Keratinocyte (primary cell): ENCODE results near the gene KIAA1210. TPM values are rescaled to one million over a fixed set of nuclear protein-coding genes. Genes with fewer than 3 reads are reported as not detected.

Source experiments
- DNase-seq: peaks from one replicate; pipeline ENCODE4 v3.0.0-alpha.2; 2011; ENCODE audit warnings: low read depth, missing footprints, low spot score
- FAIRE-seq: peaks from 2 replicates; lab custom pipeline; 2011; peaks lifted over from hg19 to GRCh38; lab: Jason Lieb, UNC
- H2AFZ ChIP-seq: 2 replicates; pipeline ENCODE4 v1.6.0; 2012; ENCODE audit warnings: low read length, control low read depth, inconsistent platforms; ENCODE audit not compliant: control insufficient read depth
- H3K27ac ChIP-seq: 2 replicates; pipeline ENCODE4 v1.5.1; 2011; ENCODE audit warnings: low read length; ENCODE audit not compliant: control insufficient read depth, insufficient read depth
- H3K27me3 ChIP-seq: 3 replicates; pipeline ENCODE4 v1.6.0; 2011; ENCODE audit warnings: low read length; ENCODE audit not compliant: control insufficient read depth, insufficient read depth; ENCODE audit errors: extremely low read depth
- H3K36me3 ChIP-seq, 2 experiments: 2 replicates in 1 of 2; 3 replicates in 1 of 2; pipeline ENCODE4 v1.5.1; 2011; ENCODE audit warnings: low read length in 2 of 2, mild to moderate bottlenecking in 1 of 2; ENCODE audit not compliant: control insufficient read depth in 2 of 2, insufficient read depth in 2 of 2; ENCODE audit errors: extremely low read depth in 1 of 2
- H3K4me1 ChIP-seq: 3 replicates; pipeline ENCODE4 v1.5.1; 2011; ENCODE audit warnings: low read length; ENCODE audit not compliant: control insufficient read depth, insufficient read depth; ENCODE audit errors: extremely low read depth
- H3K4me2 ChIP-seq: 3 replicates; pipeline ENCODE4 v1.6.0; 2011; ENCODE audit warnings: low read depth, low read length; ENCODE audit not compliant: control insufficient read depth, insufficient read depth; ENCODE audit errors: extremely low read depth
- H3K4me3 ChIP-seq, 3 experiments: fragments of 200-600 bp in 1 of 3; sonication (generic) in 1 of 3; 2 replicates in 2 of 3; 3 replicates in 1 of 3; pipeline ENCODE4 v1.5.1; 2011 to 2016; ENCODE audit warnings: low read length in 3 of 3, mild to moderate bottlenecking in 3 of 3, control low read depth in 2 of 3, inconsistent platforms in 1 of 3, low read depth in 1 of 3, mixed read lengths in 1 of 3, mixed run types in 1 of 3, moderate library complexity in 1 of 3; ENCODE audit not compliant: control insufficient read depth in 2 of 3, insufficient read depth in 2 of 3; ENCODE audit errors: extremely low read depth in 1 of 3
- H3K79me2 ChIP-seq: 2 replicates; pipeline ENCODE4 v1.6.0; 2012; ENCODE audit warnings: low read length; ENCODE audit not compliant: control insufficient read depth, insufficient read depth
- H3K9ac ChIP-seq: 3 replicates; pipeline ENCODE4 v1.6.0; 2011; ENCODE audit warnings: low read length; ENCODE audit not compliant: control insufficient read depth, insufficient read depth; ENCODE audit errors: extremely low read depth
- H3K9me1 ChIP-seq: 3 replicates; pipeline ENCODE4 v1.6.0; 2011; ENCODE audit warnings: low read length; ENCODE audit not compliant: control insufficient read depth, insufficient read depth; ENCODE audit errors: extremely low read depth
- H3K9me3 ChIP-seq: 2 replicates; pipeline ENCODE4 v1.5.1; 2012; ENCODE audit warnings: low read depth, low read length; ENCODE audit not compliant: control insufficient read depth
- H4K20me1 ChIP-seq: 3 replicates; pipeline ENCODE4 v1.6.0; 2011; ENCODE audit warnings: low read length; ENCODE audit not compliant: control insufficient read depth, insufficient read depth; ENCODE audit errors: extremely low read depth
- EZH2 ChIP-seq: IDR thresholded peaks from one replicate; pipeline ENCODE4 v1.6.1; 2012; ENCODE audit warnings: inconsistent platforms, mild to moderate bottlenecking, low read length, moderate library complexity
- dilution Hi-C: fragments of 300-500 bp; cut with MboI; formaldehyde crosslinking; loops from one replicate; pipeline ENCODE4 v1.7.0; 2020; ENCODE audit warnings: low sequenced_read_pairs; ENCODE audit not compliant: extremely low pct_ligation_motif_present
- polyA plus RNA-seq, 5 experiments: library from polyadenylated mRNA; depleted of rRNA in 3 of 5; stranded (reverse) in 3 of 5; stranded (forward) in 1 of 5; unstranded in 1 of 5; fragments of >200 nt; gene quantifications; 1 replicate in 1 of 5; 2 replicates in 3 of 5; 3 replicates in 1 of 5; pipeline versions ENCODE4 v1.2.1 to v1.2.3, GENCODE V29; 2011 to 2012; ENCODE audit warnings: missing spikeins in 2 of 5, low read depth in 1 of 5, low replicate concordance in 1 of 5
- TF ChIP-seq, protein P1 (sequence below), 3 experiments: IDR thresholded peaks in 1 of 3; conservative IDR thresholded peaks in 1 of 3; optimal IDR thresholded peaks in 1 of 3; 2 replicates in 2 of 3; 3 replicates in 1 of 3; pipeline versions ENCODE3 to v1.5.1; 2011; ENCODE audit warnings: low read length in 3 of 3, mild to moderate bottlenecking in 3 of 3, moderate library complexity in 2 of 3, control low read depth in 1 of 3, inconsistent platforms in 1 of 3; ENCODE audit not compliant: insufficient read depth in 2 of 3; ENCODE audit errors: extremely low read depth in 1 of 3

KIAA1210 gene
- polyA plus RNA-seq, 1 donor (not counting 4 experiments of a cell fraction or from before 2014, with no cell fraction given) = not detected

GRCh38 chrX:119084766-119085165 is 42.8 kb downstream of the KIAA1210 start:
- H2AFZ ChIP-seq = no peak overlapping the region
- no peak overlapping the region for H3K9ac ChIP-seq
- DNase-seq (no peak), FAIRE-seq (no peak)
- no peaks in the 10 kb centered on the region for H4K20me1 ChIP-seq
- no peaks in the 10 kb centered on the region for H3K4me1 ChIP-seq
- H3K36me3 ChIP-seq = no peaks in the 10 kb centered on the region
- no peaks in the 10 kb centered on the region for H3K9me1 ChIP-seq
- no peak overlapping the region for H3K4me2 ChIP-seq
- no peak overlapping the region for H3K4me3 ChIP-seq
- no peaks in the 10 kb centered on the region for H3K79me2 ChIP-seq
- H3K9me3 ChIP-seq = no peaks in the 10 kb centered on the region
- TF ChIP-seq EZH2 = no peak
- TF ChIP-seq, protein P1, sequence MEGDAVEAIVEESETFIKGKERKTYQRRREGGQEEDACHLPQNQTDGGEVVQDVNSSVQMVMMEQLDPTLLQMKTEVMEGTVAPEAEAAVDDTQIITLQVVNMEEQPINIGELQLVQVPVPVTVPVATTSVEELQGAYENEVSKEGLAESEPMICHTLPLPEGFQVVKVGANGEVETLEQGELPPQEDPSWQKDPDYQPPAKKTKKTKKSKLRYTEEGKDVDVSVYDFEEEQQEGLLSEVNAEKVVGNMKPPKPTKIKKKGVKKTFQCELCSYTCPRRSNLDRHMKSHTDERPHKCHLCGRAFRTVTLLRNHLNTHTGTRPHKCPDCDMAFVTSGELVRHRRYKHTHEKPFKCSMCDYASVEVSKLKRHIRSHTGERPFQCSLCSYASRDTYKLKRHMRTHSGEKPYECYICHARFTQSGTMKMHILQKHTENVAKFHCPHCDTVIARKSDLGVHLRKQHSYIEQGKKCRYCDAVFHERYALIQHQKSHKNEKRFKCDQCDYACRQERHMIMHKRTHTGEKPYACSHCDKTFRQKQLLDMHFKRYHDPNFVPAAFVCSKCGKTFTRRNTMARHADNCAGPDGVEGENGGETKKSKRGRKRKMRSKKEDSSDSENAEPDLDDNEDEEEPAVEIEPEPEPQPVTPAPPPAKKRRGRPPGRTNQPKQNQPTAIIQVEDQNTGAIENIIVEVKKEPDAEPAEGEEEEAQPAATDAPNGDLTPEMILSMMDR (optimal IDR thresholded peaks at IDR 0.05 in 1 of 3, IDR thresholded peaks at IDR 0.05 in 1 of 3, conservative IDR thresholded peaks at IDR 0.05 in 1 of 3; ENCODE audit: extremely low read depth in 1 of 3, insufficient read depth in 2 of 3, low read length in 3 of 3) = no peak
- no peak overlapping the region for H3K27ac ChIP-seq
- H3K27me3 ChIP-seq = peaks cover 7% of the 10 kb centered on the region
- dilution Hi-C loops = no loop called here

DNA sequence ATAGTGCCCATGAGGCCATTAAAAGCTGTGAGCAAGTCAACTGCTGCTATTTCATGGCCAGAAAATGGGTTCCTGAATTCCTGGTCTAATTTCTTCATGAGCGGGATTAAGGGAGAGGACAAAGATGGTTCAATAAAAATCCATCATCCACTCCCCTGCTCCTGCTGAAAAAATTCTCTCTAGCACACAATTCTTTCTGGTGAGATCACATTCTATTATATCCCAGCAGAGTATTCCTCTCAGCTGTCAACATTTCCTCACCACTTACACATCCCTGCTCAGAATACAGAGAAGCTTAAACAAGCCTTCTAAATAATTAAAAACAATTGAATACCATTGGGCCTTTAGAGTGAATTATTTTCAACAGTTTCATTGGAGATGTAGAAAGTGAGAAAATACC is 45.3 kb downstream of the KIAA1210 start:
- Histone ChIP-seq H3K9me1 (no peaks in the 10 kb centered on the region), H3K4me2 (no peak overlapping the region), H4K20me1 (no peaks in the 10 kb centered on the region), H3K4me1 (no peaks in the 10 kb centered on the region), H3K9me3 (no peaks in the 10 kb centered on the region), H3K4me3 (no peak overlapping the region), H3K27me3 (no peaks in the 10 kb centered on the region), H3K36me3 (no peaks in the 10 kb centered on the region), H3K79me2 (no peaks in the 10 kb centered on the region), H3K27ac (no peak overlapping the region), H3K9ac (no peak overlapping the region), H2AFZ (no peak overlapping the region)
- no peak for FAIRE-seq
- dilution Hi-C loops = no loop called here
- no peak for DNase-seq
- TF ChIP-seq, protein P1 (optimal IDR thresholded peaks at IDR 0.05 in 1 of 3, IDR thresholded peaks at IDR 0.05 in 1 of 3, conservative IDR thresholded peaks at IDR 0.05 in 1 of 3; ENCODE audit: extremely low read depth in 1 of 3, insufficient read depth in 2 of 3, low read length in 3 of 3) = no peak
- no peak for TF ChIP-seq EZH2
